K562 (cell line): ENCODE data around the gene IGSF8. TPM values are rescaled to one million over a fixed set of nuclear protein-coding genes. Genes with fewer than 3 reads are reported as not detected.

ENCODE experiments used
- ZNF586 ChIP-seq: fragments of 450-650 bp; formaldehyde crosslinking; conservative IDR thresholded peaks from 2 replicates; pipeline ENCODE4 v1.4.0; 2020; ENCODE audit warnings: mild to moderate bottlenecking, moderate library complexity
- polyA plus RNA-seq, 8 experiments: library from polyadenylated mRNA; depleted of rRNA in 4 of 8; stranded (reverse) in 5 of 8; unstranded in 3 of 8; fragments of >200 nt; fragmentation: Nextera tagmentation in 2 of 8; fragmentation: Illumina TruSeq in 1 of 8; extraction: Ambion mirVana in 2 of 8; extraction: Trizol in 1 of 8; gene quantifications; 2 replicates each; pipeline versions ENCODE4 v1.2.1 to v1.2.3, GENCODE V29; 2011 to 2014; ENCODE audit warnings: inconsistent platforms in 1 of 8, missing spikeins in 1 of 8
- total RNA-seq, 7 experiments: library from RNA; depleted of rRNA in 6 of 7; stranded (reverse); fragments of >200 nt in 6 of 7; fragmentation: Illumina TruSeq in 2 of 7; extraction: Trizol in 2 of 7; gene quantifications; 2 replicates each; pipeline versions ENCODE4 v1.2.1 to v1.2.3, GENCODE V29; 2011 to 2021; ENCODE audit warnings: low replicate concordance in 1 of 7
- TF ChIP-seq, protein P1 (sequence below), 2 experiments: fragments of 450-650 bp; IDR thresholded peaks; 2 replicates each; pipeline ENCODE4 v1.6.1; 2016; ENCODE audit warnings: mild to moderate bottlenecking in 2 of 2, borderline replicate concordance in 1 of 2, low read depth in 1 of 2, moderate library complexity in 1 of 2

Gene IGSF8
- total and polyA plus RNA-seq, 9 of the 15 experiments (the other 6 are each of a cell fraction or from before 2014, with no cell fraction given): 0.32 to 11.7 (median 3.2) TPM

DNA sequence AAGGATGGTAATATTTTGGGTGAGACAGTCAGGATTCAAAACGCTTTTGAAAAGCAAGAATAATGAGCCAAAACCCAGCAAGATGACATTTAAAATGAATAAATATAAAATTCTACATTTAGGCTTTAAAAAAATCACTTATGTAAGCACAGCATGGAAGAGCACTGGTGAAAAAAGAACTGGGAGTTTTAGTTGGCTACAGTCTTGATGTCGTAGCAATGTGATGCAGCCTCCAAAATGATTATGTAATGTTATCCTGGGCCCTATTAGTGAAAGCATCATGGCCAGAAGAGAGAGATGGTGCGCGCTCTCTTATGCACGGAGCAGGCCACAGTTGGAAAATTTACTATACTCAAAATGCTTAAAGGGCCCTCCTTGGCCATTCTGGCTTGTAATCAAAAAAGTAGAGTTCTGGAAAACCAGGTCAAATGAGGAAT lies 11.9 kb downstream of the IGSF8 start (continued):
- TF ChIP-seq, protein P1, sequence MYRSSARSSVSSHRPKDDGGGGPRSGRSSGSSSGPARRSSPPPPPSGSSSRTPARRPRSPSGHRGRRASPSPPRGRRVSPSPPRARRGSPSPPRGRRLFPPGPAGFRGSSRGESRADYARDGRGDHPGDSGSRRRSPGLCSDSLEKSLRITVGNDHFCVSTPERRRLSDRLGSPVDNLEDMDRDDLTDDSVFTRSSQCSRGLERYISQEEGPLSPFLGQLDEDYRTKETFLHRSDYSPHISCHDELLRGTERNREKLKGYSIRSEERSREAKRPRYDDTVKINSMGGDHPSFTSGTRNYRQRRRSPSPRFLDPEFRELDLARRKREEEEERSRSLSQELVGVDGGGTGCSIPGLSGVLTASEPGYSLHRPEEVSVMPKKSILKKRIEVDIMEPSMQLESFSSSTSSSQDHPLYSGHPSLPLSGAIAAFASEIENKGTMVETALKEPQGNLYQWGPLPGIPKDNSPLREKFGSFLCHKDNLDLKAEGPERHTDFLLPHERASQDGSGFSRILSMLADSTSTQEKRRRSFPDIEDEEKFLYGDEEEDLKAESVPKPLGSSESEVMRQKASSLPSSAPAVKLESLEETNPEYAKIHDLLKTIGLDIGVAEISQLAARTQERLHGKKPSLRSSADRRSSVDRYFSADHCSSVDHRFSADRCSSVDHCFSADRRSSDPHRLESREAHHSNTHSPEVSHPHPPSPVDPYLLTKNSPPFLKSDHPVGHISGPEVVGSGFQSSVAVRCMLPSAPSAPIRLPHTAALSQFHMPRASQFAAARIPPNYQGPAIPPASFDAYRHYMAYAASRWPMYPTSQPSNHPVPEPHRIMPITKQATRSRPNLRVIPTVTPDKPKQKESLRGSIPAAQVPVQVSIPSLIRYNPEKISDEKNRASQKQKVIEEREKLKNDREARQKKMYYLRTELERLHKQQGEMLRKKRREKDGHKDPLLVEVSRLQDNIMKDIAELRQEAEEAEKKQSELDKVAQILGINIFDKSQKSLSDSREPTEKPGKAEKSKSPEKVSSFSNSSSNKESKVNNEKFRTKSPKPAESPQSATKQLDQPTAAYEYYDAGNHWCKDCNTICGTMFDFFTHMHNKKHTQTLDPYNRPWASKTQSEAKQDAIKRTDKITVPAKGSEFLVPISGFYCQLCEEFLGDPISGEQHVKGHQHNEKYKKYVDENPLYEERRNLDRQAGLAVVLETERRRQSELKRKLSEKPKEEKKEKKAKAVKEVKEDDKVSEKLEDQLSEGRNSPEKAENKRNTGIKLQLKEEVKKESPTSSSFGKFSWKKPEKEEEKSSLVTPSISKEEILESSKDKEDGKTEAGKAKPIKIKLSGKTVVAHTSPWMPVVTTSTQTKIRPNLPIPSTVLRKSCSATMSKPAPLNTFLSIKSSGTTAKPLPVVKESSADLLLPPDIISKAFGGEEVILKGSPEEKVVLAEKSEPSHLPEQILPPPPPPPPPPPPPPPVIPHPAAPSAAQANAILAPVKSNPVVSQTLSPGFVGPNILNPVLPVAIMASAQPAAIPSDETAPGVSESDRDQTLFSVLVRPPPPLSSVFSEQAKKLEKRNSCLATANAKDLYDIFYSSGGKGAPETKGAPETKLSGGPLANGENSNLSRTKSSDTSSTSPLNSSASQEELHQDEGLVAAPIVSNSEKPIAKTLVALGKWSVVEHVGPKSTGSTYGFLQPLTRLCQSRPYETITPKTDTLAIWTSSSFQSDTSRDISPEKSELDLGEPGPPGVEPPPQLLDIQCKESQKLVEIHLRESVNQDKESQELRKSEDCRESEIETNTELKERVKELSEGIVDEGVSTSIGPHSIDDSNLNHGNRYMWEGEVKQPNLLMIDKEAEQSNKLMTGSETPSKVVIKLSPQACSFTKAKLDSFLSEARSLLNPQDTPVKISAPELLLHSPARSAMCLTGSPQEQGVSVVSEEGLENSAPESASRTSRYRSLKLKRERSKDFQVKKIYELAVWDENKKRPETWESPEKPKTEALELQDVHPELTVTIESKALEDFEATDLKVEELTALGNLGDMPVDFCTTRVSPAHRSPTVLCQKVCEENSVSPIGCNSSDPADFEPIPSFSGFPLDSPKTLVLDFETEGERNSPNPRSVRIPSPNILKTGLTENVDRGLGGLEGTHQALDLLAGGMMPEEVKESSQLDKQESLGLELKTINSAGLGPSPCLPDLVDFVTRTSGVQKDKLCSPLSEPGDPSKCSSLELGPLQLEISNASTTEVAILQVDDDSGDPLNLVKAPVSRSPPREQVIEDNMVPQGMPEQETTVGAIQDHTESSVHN (IDR thresholded peaks at IDR 0.05; ENCODE audit: borderline replicate concordance in 1 of 2, low read depth in 1 of 2): no peak
- no peak for TF ChIP-seq ZNF586 (CRISPR knock-in tag)
